GM19455 (cell line): ENCODE results near the gene PRR16.
"Not testable (repeated sequence)": the region's sequence is repeated elsewhere in the genome, so short reads cannot be mapped to it uniquely, and the experiment has no call there.

ENCODE experiments used
- ATAC-seq: cut with Tn5 transposase; IDR thresholded peaks from one replicate; pipeline ENCODE4 v1.9.1; 2021; ENCODE audit not compliant: unreplicated experiment

Gene PRR16

GRCh38 chr5:120632430-120632829 is 168.3 kb downstream of the PRR16 start:
- no peak for ATAC-seq

GRCh38 chr5:120638449-120638848 is 174.3 kb downstream of the PRR16 start:
- no peak for ATAC-seq

GRCh38 chr5:120640778-120641177 is 176.7 kb downstream of the PRR16 start:
- no peak for ATAC-seq

- no peak for ATAC-seq
These were observed 180.4 kb downstream of the PRR16 start for GRCh38 chr5:120644516-120644915.

GRCh38 chr5:120655828-120656435 is 191.8 kb downstream of the PRR16 start:
- ATAC-seq: peak; percentile 73

GRCh38 chr5:120657104-120657503 is 193.0 kb downstream of the PRR16 start:
- ATAC-seq: no peak

- ATAC-seq: no peak
These were observed 213.4 kb downstream of the PRR16 start for GRCh38 chr5:120677481-120677880.

GRCh38 chr5:120678279-120678678 is 214.2 kb downstream of the PRR16 start:
- ATAC-seq: no peak

- no peak for ATAC-seq
These were observed 218.8 kb downstream of the PRR16 start for GRCh38 chr5:120682851-120683250.

- ATAC-seq: no peak
These were observed 219.5 kb downstream of the PRR16 start for GRCh38 chr5:120683580-120683979.

GRCh38 chr5:120684213-120684612 is 220.1 kb downstream of the PRR16 start:
- ATAC-seq: no peak

GRCh38 chr5:120684749-120685415 is 220.8 kb downstream of the PRR16 start:
- no peak for ATAC-seq

GRCh38 chr5:120690621-120691407 is 226.7 kb downstream of the PRR16 start:
- ATAC-seq: no peak

- ATAC-seq: no peak
These were observed 228.2 kb downstream of the PRR16 start for GRCh38 chr5:120692325-120692724.

GRCh38 chr5:120695368-120695880 is 231.3 kb downstream of the PRR16 start:
- no peak for ATAC-seq

GRCh38 chr5:120697147-120697546 is 233.0 kb downstream of the PRR16 start:
- no peak for ATAC-seq

- not testable (repeated sequence) for ATAC-seq
These were observed 233.7 kb downstream of the PRR16 start for GRCh38 chr5:120697670-120698327.

GRCh38 chr5:120700653-120701052 is 236.6 kb downstream of the PRR16 start:
- not testable (repeated sequence) for ATAC-seq

- ATAC-seq: not testable (repeated sequence)
These were observed 238.9 kb downstream of the PRR16 start for GRCh38 chr5:120702817-120703538.

- no peak for ATAC-seq
These were observed 240.0 kb downstream of the PRR16 start for GRCh38 chr5:120703918-120704587.
